Naive B cell (primary cell): Measurements from ENCODE around the gene PUM2. TPM values are rescaled to one million over a fixed set of nuclear protein-coding genes. Genes with fewer than 3 reads are reported as not detected.
"Not testable (repeated sequence)": the region's sequence is repeated elsewhere in the genome, so short reads cannot be mapped to it uniquely, and the experiment has no call there.

ENCODE experiments used
- ATAC-seq, 2 donors: fragments of 150-1000 bp; cut with Tn5 transposase; 2 replicates each; pipeline ENCODE4 v1.10.0; 2021; ENCODE audit warnings: low read depth in 2 of 2, mild to moderate bottlenecking in 2 of 2, moderate library complexity in 2 of 2
- DNase-seq: peaks from one replicate; pipeline ENCODE4 v3.0.0; 2022
- H3K27ac Mint-ChIP-seq, 6 donors: one replicate each; pipeline ENCODE4 v1.8.0; 2020 to 2022; ENCODE audit warnings: mild to moderate bottlenecking in 6 of 6, mixed read lengths in 6 of 6, moderate library complexity in 5 of 6, inconsistent platforms in 2 of 6
- H3K27me3 Mint-ChIP-seq, 3 donors: one replicate each; pipeline ENCODE4 v1.8.0; 2021 to 2022; ENCODE audit warnings: mixed read lengths in 3 of 3, mild to moderate bottlenecking in 1 of 3
- H3K36me3 Mint-ChIP-seq, 2 donors: one replicate each; pipeline ENCODE4 v1.8.0; 2020 to 2022; ENCODE audit warnings: mixed read lengths in 2 of 2, inconsistent platforms in 1 of 2, mild to moderate bottlenecking in 1 of 2
- H3K4me1 Mint-ChIP-seq, 3 donors: one replicate each; pipeline ENCODE4 v1.8.0; 2020 to 2022; ENCODE audit warnings: mixed read lengths in 3 of 3, inconsistent platforms in 1 of 3, mild to moderate bottlenecking in 1 of 3, moderate library complexity in 1 of 3
- H3K4me3 Mint-ChIP-seq, 8 donors: one replicate each; pipeline ENCODE4 v1.8.0; 2020 to 2022; ENCODE audit warnings: mild to moderate bottlenecking in 8 of 8, mixed read lengths in 8 of 8, moderate library complexity in 8 of 8, inconsistent platforms in 2 of 8
- H3K9me3 Mint-ChIP-seq, 7 donors: one replicate each; pipeline ENCODE4 v1.8.0; 2020 to 2022; ENCODE audit warnings: mixed read lengths in 7 of 7, mild to moderate bottlenecking in 5 of 7, inconsistent platforms in 2 of 7, moderate library complexity in 1 of 7
- polyA plus RNA-seq, 6 donors: library from polyadenylated mRNA; unstranded; fragments of 300-500 nt; fragmentation: Illumina TruSeq; gene quantifications; one replicate each; pipeline ENCODE4 v1.2.3, GENCODE V29; 2021; ENCODE audit warnings: low read depth in 6 of 6

The PUM2 gene
- polyA plus RNA-seq, 6 donors from 2014 or later = 11.5 to 18.5 (median 16.2) TPM

GRCh38 chr2:20242727-20243377 lies 107.8 kb downstream of the PUM2 start:
- Mint-ChIP-seq H3K36me3 (peaks cover 0 to 13% of the 10 kb centered on the region in 2 donors), H3K27ac (peak overlapping the region in 4 of 6 donors; percentile 6 to 82 (median 34)), H3K27me3 (peaks cover 2 to 11% (median 4%) of the 10 kb centered on the region in 3 donors), H3K4me1 (peaks cover 3 to 14% (median 13%) of the 10 kb centered on the region in 3 donors), H3K9me3 (peaks cover 0 to 5% (median 4%) of the 10 kb centered on the region in 7 donors), H3K4me3 (peak overlapping the region in 2 of 8 donors; percentile 18 to 47)
- no peak for ATAC-seq
- no peak for DNase-seq

DNA sequence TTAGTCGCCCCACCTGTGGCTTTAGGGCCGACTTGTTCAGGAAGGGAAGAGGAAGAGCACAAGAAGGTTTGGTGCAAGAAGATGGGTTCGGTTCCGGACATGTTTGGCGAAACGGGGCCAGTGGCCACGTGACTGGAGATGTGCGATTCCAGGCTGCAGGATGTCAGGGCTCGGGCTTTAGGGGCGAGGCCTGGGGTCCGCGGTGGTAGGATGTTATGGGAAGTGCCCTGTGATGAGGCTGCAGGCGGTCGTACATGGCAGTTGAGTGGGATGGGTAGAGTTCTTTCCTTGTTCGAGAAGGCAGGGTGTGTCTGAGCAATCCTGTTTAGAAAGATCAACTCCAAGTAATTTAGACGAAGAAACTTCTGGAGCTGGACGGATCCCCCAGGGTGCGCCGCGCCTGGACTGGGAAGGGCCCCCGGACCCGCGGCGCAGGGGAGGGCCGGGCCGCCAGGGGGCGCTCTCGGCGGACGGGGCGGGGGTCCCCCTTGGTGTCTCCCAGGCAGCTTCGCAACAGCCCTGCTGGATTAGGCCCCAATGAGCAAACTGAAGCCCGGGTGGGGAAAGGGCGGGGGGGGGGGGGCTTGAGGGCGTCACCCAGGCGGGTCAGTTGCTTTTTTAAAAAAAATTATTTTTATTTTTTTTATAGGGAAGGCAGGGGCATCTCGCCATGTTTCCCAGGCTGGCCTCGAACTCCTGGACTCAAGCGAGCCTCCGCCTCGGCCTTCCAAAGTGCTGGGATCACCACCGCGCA lies 108.5 kb downstream of the PUM2 start:
- Mint-ChIP-seq H3K4me1 (peaks cover 3 to 14% (median 13%) of the 10 kb centered on the region in 3 donors), H3K9me3 (peaks cover 0 to 9% (median 4%) of the 10 kb centered on the region in 7 donors), H3K27me3 (peaks cover 6 to 18% (median 11%) of the 10 kb centered on the region in 3 donors), H3K4me3 (peak overlapping the region in 5 of 8 donors; percentile 12 to 63 (median 51)), H3K36me3 (peaks cover 0 to 16% of the 10 kb centered on the region in 2 donors), H3K27ac (peak overlapping the region in 3 of 6 donors; percentile 9 to 76 (median 59))
- DNase-seq (no peak), ATAC-seq (peak; percentile 54 to 56)

- Mint-ChIP-seq H3K36me3 (peaks cover 0 to 16% of the 10 kb centered on the region in 2 donors), H3K27me3 (peaks cover 14 to 35% (median 29%) of the 10 kb centered on the region in 3 donors), H3K4me1 (peaks cover 3 to 14% (median 13%) of the 10 kb centered on the region in 3 donors)
- ATAC-seq, H3K9me3 Mint-ChIP-seq, H3K4me3 Mint-ChIP-seq, DNase-seq, H3K27ac Mint-ChIP-seq: not testable (repeated sequence)
These were observed 110.4 kb downstream of the PUM2 start for GRCh38 chr2:20240291-20240690.

- Mint-ChIP-seq H3K9me3 (peaks cover 0 to 9% (median 4%) of the 10 kb centered on the region in 7 donors), H3K4me3 (no peak overlapping the region), H3K27ac (peak overlapping the region in 2 of 6 donors; percentile 6), H3K4me1 (peaks cover 0 to 2% (median 0%) of the 10 kb centered on the region in 3 donors), H3K27me3 (peaks cover 14 to 40% (median 38%) of the 10 kb centered on the region in 3 donors), H3K36me3 (peaks cover 0 to 16% of the 10 kb centered on the region in 2 donors)
- ATAC-seq = no peak
- DNase-seq = no peak
These were observed 114.1 kb downstream of the PUM2 start for GRCh38 chr2:20236496-20236895.

- no peak for DNase-seq
- peaks cover 16 to 46% (median 45%) of the 10 kb centered on the region in 3 donors for H3K27me3 Mint-ChIP-seq
- H3K9me3 Mint-ChIP-seq = peaks cover 0 to 11% (median 4%) of the 10 kb centered on the region in 7 donors
These were observed 114.9 kb downstream of the PUM2 start for GRCh38 chr2:20235655-20236305.

DNA sequence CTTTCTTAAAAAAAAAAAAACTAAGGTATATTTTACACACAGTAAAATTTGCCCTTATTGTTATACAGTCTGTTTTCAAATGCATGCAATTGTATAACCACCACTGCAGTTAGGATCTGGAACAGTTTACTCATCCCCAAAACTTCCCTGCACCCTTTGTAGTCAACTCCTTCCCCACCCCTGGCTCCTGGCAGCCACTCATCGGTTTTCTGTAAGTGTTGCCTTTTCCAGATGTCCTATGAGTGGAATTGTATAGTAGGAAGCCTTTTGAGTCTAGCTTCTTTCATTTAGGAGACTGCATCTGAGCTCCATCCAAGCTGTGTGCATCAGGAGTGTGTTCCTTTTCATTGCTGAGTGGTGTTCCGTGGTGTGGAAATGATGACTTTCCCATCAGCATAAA lies 116.0 kb downstream of the PUM2 start:
- ATAC-seq, H3K4me3 Mint-ChIP-seq, DNase-seq, H3K4me1 Mint-ChIP-seq, H3K27ac Mint-ChIP-seq: not testable (repeated sequence)
- Mint-ChIP-seq H3K36me3 (peaks cover 0 to 16% of the 10 kb centered on the region in 2 donors), H3K9me3 (peaks cover 0 to 14% (median 4%) of the 10 kb centered on the region in 7 donors), H3K27me3 (peaks cover 22 to 54% (median 54%) of the 10 kb centered on the region in 3 donors)

More at GRCh38 chr2:20235655-20236305, 114.9 kb downstream of the PUM2 start:
- Mint-ChIP-seq H3K27ac (peak overlapping the region in 1 of 6 donors; percentile 56), H3K36me3 (peaks cover 0 to 16% of the 10 kb centered on the region in 2 donors), H3K4me1 (peaks cover 0 to 4% (median 0%) of the 10 kb centered on the region in 3 donors), H3K4me3 (peak overlapping the region in 1 of 8 donors; percentile 47)
- ATAC-seq = no peak

GRCh38 chr2:20232837-20233207 lies 117.8 kb downstream of the PUM2 start:
- Mint-ChIP-seq H3K4me1 (peaks cover 0 to 4% (median 0%) of the 10 kb centered on the region in 3 donors), H3K4me3 (no peak overlapping the region), H3K9me3 (peaks cover 0 to 9% (median 0%) of the 10 kb centered on the region in 7 donors), H3K36me3 (peaks cover 0 to 2% of the 10 kb centered on the region in 2 donors), H3K27me3 (peaks cover 30 to 65% (median 58%) of the 10 kb centered on the region in 3 donors), H3K27ac (no peak overlapping the region)
- ATAC-seq (no peak), DNase-seq (no peak)

- Mint-ChIP-seq H3K36me3 (no peaks in the 10 kb centered on the region), H3K27me3 (peaks cover 31 to 60% (median 52%) of the 10 kb centered on the region in 3 donors), H3K9me3 (peaks cover 0 to 5% (median 0%) of the 10 kb centered on the region in 7 donors), H3K4me3 (no peak overlapping the region), H3K4me1 (peaks cover 0 to 4% (median 0%) of the 10 kb centered on the region in 3 donors), H3K27ac (no peak overlapping the region)
- ATAC-seq (no peak), DNase-seq (no peak)
These were observed 119.0 kb downstream of the PUM2 start for GRCh38 chr2:20231598-20232026.

- DNase-seq (no peak), ATAC-seq (no peak)
- peaks cover 0 to 5% (median 0%) of the 10 kb centered on the region in 7 donors for H3K9me3 Mint-ChIP-seq
- H3K27ac Mint-ChIP-seq = no peak overlapping the region
- no peaks in the 10 kb centered on the region for H3K36me3 Mint-ChIP-seq
- no peak overlapping the region for H3K4me3 Mint-ChIP-seq
- peaks cover 29 to 56% (median 47%) of the 10 kb centered on the region in 3 donors for H3K27me3 Mint-ChIP-seq
- H3K4me1 Mint-ChIP-seq = peaks cover 0 to 4% (median 0%) of the 10 kb centered on the region in 3 donors
These were observed 119.5 kb downstream of the PUM2 start for GRCh38 chr2:20231159-20231558.

GRCh38 chr2:20230114-20230425 lies 120.6 kb downstream of the PUM2 start:
- H3K4me1 Mint-ChIP-seq = peaks cover 6 to 8% (median 7%) of the 10 kb centered on the region in 3 donors
- no peak for DNase-seq
- H3K4me3 Mint-ChIP-seq = no peak overlapping the region
- no peaks in the 10 kb centered on the region for H3K36me3 Mint-ChIP-seq
- peaks cover 0 to 5% (median 0%) of the 10 kb centered on the region in 7 donors for H3K9me3 Mint-ChIP-seq
- no peak overlapping the region for H3K27ac Mint-ChIP-seq
- ATAC-seq = no peak
- peaks cover 36 to 54% (median 46%) of the 10 kb centered on the region in 3 donors for H3K27me3 Mint-ChIP-seq

GRCh38 chr2:20229322-20230113 lies 121.1 kb downstream of the PUM2 start:
- DNase-seq (no peak), ATAC-seq (no peak)
- Mint-ChIP-seq H3K4me1 (peaks cover 6 to 8% (median 7%) of the 10 kb centered on the region in 3 donors), H3K36me3 (no peaks in the 10 kb centered on the region), H3K27ac (no peak overlapping the region), H3K27me3 (peaks cover 36 to 54% (median 41%) of the 10 kb centered on the region in 3 donors), H3K4me3 (no peak overlapping the region), H3K9me3 (peaks cover 0 to 5% (median 0%) of the 10 kb centered on the region in 7 donors)

DNA sequence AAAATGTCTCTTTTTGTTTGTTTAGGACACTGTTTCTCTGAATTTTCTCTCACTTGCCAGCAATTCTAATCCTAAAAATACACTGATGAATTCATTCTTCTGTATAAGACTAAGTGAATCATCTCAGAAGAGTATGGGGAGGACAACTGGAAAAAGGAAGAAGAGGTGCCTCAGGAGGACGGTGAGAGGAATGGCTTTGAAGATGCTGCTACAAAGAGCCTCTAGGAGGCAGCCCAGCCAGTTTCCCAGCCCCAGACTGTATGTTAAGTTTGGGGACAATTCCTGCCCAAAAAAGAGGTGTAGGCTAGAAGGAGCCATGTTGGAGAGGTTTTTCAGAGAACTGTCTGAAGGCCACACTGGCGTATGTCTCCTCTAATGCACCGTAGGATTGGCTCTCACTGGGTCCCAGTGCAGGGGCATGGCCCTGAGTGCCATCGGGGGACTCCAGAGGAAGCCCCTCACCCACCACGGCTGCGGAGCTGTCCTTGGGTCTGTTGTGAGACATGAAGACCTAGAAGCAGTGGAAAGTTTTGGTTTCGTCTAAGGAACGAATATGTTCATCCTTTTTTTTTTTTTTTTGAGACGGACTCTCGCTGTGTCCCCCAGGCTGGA lies 122.6 kb downstream of the PUM2 start:
- Mint-ChIP-seq H3K27ac (no peak overlapping the region), H3K36me3 (no peaks in the 10 kb centered on the region), H3K4me3 (peak overlapping the region in 2 of 8 donors; percentile 48 to 53), H3K9me3 (peaks cover 0 to 5% (median 0%) of the 10 kb centered on the region in 7 donors), H3K27me3 (peaks cover 36 to 54% (median 43%) of the 10 kb centered on the region in 3 donors), H3K4me1 (peaks cover 7 to 8% (median 7%) of the 10 kb centered on the region in 3 donors)
- ATAC-seq (no peak), DNase-seq (no peak)
